IMR-90 (cell line): ENCODE data around the gene RAB6A.

Experiments
- CTCF ChIP-seq: conservative IDR thresholded peaks from 2 replicates; pipeline ENCODE4 v1.5.1; 2012; ENCODE audit warnings: mild to moderate bottlenecking, low read depth, low read length, improper control_type of control experiment
- POLR2A ChIP-seq: IDR thresholded peaks from 2 replicates; pipeline ENCODE4 v1.6.1; 2012; ENCODE audit warnings: mild to moderate bottlenecking, low read depth, low read length
- RAD21 ChIP-seq: IDR thresholded peaks from 2 replicates; pipeline ENCODE4 v1.6.1; 2012; ENCODE audit warnings: low read length, improper control_type of control experiment
- RCOR1 ChIP-seq: IDR thresholded peaks from 2 replicates; pipeline ENCODE4 v1.6.1; 2012; ENCODE audit warnings: mild to moderate bottlenecking, low read length, improper control_type of control experiment; ENCODE audit not compliant: insufficient replicate concordance
- RFX5 ChIP-seq: IDR thresholded peaks from 2 replicates; pipeline ENCODE4 v1.8.0; 2012; ENCODE audit warnings: low read depth, mild to moderate bottlenecking, low read length, moderate library complexity

GRCh38 chr11:73797457-73797856 is 36.6 kb upstream of the RAB6A start:
- TF ChIP-seq CTCF (no peak), RAD21 (no peak), RCOR1 (no peak), POLR2A (no peak), RFX5 (no peak)
